GM19099 (cell line): ENCODE measurements around the gene MTHFD1.

Experiments
- POLR2A ChIP-seq: IDR thresholded peaks from 3 replicates; pipeline ENCODE4 v1.6.1; 2011; ENCODE audit warnings: low read depth; ENCODE audit not compliant: insufficient read length; ENCODE audit errors: extremely low read depth

MTHFD1 gene

GRCh38 chr14:64423987-64424386 lies 35.8 kb downstream of the MTHFD1 start:
- TF ChIP-seq POLR2A = no peak

GRCh38 chr14:64434528-64434927 lies 46.4 kb downstream of the MTHFD1 start:
- no peak for TF ChIP-seq POLR2A

DNA sequence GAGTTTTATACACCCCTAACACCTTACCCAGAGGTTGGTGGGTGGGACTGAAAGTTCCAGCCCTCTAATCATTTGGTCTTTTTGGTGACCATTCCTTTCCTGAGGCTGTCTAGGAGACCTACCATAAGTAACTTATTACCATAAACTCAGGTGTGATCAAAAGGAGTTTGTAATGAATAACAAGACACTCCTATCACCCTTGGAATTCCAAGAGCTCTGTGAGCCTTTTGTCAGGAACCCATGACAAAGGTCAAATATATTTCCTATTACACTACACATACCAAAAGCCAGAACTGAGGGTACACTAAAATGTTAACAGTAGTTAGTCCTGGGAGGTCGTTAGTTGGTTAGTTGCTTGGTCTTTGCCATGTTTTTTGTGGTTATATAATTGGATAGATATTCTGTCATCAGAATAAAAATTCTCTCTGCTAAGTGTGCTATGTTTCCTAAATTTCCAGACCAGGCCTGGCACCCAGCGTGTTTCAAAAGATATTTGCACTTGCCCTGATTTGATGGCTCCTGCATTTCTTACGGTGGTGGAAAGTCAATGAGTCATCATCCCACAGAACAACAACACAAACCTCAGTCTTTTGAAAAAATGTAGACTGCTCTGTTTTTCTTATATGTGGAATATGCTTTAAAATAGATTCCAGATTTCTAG lies 50.2 kb downstream of the MTHFD1 start:
- TF ChIP-seq POLR2A = no peak

- TF ChIP-seq POLR2A = no peak
Observed at GRCh38 chr14:64439141-64439540, 51.0 kb downstream of the MTHFD1 start.

- no peak for TF ChIP-seq POLR2A
Observed at GRCh38 chr14:64440494-64440893, 52.3 kb downstream of the MTHFD1 start.

DNA sequence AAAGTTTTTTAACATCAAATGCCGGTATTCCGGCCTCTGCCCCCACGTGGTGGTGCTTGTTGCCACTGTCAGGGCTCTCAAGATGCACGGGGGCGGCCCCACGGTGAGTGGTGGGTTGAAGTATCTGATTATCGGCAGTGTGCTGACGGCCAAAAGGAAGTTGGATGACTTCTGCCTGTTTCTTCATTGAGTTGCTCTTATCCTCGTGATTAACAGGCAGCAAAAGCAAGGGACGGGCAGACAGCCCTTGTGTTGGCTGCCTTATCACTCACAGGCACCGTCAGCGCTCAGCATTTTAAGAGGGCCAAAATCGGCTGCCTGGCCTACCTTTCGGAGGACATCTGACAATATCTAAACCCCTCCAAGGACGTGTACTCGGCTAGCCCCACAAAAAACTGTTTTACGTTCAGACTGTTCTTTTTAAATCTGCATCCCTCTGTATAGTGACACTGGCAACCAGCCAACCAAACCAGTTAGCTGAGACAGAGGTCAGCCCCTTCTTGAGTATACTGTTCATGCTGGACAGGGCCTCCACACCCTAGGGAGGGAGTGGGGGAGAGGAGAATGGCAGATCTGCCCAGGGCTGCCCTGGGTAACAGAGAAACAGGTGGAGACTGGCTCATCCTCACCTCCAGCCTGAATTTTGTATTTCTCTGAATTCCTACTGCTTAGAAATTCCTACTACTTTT lies 54.3 kb downstream of the MTHFD1 start:
- no peak for TF ChIP-seq POLR2A

- TF ChIP-seq POLR2A = no peak
Observed at GRCh38 chr14:64444140-64444539, 56.0 kb downstream of the MTHFD1 start.

- peak; percentile 44 for TF ChIP-seq POLR2A
Observed at GRCh38 chr14:64444984-64445845, 57.1 kb downstream of the MTHFD1 start.

GRCh38 chr14:64447876-64448670 lies 59.9 kb downstream of the MTHFD1 start:
- no peak for TF ChIP-seq POLR2A

- TF ChIP-seq POLR2A = no peak
Observed at GRCh38 chr14:64450255-64450654, 62.1 kb downstream of the MTHFD1 start.

GRCh38 chr14:64454671-64455070 lies 66.5 kb downstream of the MTHFD1 start:
- TF ChIP-seq POLR2A = no peak

DNA sequence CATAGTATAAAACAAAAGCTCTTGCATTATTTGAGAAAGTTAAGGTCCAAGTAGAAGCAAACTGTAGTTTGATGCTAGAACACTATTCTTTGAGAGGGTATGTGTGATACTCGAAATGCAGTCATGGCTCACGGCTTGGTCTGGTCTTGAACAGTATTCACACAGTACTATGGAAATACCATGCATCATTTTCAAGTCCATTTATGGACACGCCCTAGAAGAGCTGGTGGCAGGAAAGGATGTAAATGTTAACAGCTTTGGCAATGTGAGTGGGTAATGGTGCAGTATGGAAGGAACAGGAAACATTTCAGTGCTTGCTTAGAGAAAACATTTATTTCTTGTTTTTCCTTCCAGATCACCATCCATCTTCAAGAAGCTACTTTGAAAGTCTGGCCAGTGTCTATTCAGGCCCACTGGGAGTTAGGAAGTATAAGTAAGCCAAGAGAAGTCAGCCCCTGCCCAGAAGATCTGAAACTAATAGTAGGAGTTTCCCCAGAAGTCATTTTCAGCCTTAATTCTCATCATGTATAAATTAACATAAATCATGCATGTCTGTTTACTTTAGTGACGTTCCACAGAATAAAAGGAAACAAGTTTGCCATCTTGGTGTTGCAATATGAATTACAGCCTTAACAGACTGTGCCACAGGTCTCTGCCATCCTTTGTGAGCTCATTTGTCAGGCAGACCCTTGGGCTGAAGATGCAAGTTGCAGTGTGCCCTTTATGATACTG lies 71.4 kb downstream of the MTHFD1 start:
- no peak for TF ChIP-seq POLR2A

GRCh38 chr14:64461221-64461620 lies 73.1 kb downstream of the MTHFD1 start:
- TF ChIP-seq POLR2A = no peak

- no peak for TF ChIP-seq POLR2A
Observed at GRCh38 chr14:64463195-64463594, 75.0 kb downstream of the MTHFD1 start.
